HepG2 (cell line): ENCODE measurements around the gene TBC1D20. TPM values are rescaled to one million over a fixed set of nuclear protein-coding genes. Genes with fewer than 3 reads are reported as not detected.
A peak's percentile ranks its signal among the peaks of the same experiment; 100 is the strongest.

Experiments
- BORCS8-MEF2B ChIP-seq: sonication (generic); formaldehyde crosslinking; IDR thresholded peaks from 2 replicates; pipeline ENCODE4 v1.8.0; 2022; ENCODE audit warnings: mild to moderate bottlenecking, missing genetic modification reagents
- EP300 ChIP-seq, 3 experiments: sonication (generic) in 1 of 3; formaldehyde crosslinking in 1 of 3; IDR thresholded peaks; 2 replicates each; pipeline versions ENCODE4 v1.5.1 to v1.6.1; 2011 to 2020; ENCODE audit warnings: low read depth in 2 of 3, low read length in 2 of 3, borderline replicate concordance in 1 of 3, improper control_type of control experiment in 1 of 3, mild to moderate bottlenecking in 1 of 3, missing genetic modification reagents in 1 of 3, moderate library complexity in 1 of 3
- GABPB1 ChIP-seq: IDR thresholded peaks from 2 replicates; pipeline ENCODE4 v1.6.1; 2016; ENCODE audit warnings: mild to moderate bottlenecking, missing genetic modification reagents, moderate library complexity, missing compliant biosample characterization
- KDM3A ChIP-seq: IDR thresholded peaks from 2 replicates; pipeline ENCODE4 v1.6.1; 2018; ENCODE audit warnings: low read depth, missing compliant biosample characterization
- RARG ChIP-seq: sonication (generic); formaldehyde crosslinking; IDR thresholded peaks from 2 replicates; pipeline ENCODE4 v1.4.0; 2020; ENCODE audit warnings: low read depth, mild to moderate bottlenecking, missing genetic modification reagents
- SAP130 ChIP-seq: IDR thresholded peaks from 2 replicates; pipeline ENCODE4 v1.6.1; 2016; ENCODE audit warnings: low read depth
- TAF1 ChIP-seq: sonication (generic); formaldehyde crosslinking; IDR thresholded peaks from 2 replicates; pipeline ENCODE4 v1.4.0; 2020; ENCODE audit warnings: missing genetic modification reagents
- ZNF12 ChIP-seq: sonication (generic); formaldehyde crosslinking; IDR thresholded peaks from 2 replicates; pipeline ENCODE4 v1.5.0; 2020; ENCODE audit warnings: missing genetic modification reagents
- ZNF138 ChIP-seq: sonication (generic); formaldehyde crosslinking; IDR thresholded peaks from 2 replicates; pipeline ENCODE4 v1.5.0; 2020; ENCODE audit warnings: mild to moderate bottlenecking, low read depth, missing genetic modification reagents
- ZNF260 ChIP-seq: sonication (generic); formaldehyde crosslinking; IDR thresholded peaks from 2 replicates; pipeline ENCODE4 v1.4.0; 2020; ENCODE audit warnings: missing genetic modification reagents, low read depth, mild to moderate bottlenecking, borderline replicate concordance
- ZNF33B ChIP-seq: sonication (generic); formaldehyde crosslinking; IDR thresholded peaks from 2 replicates; pipeline ENCODE4 v1.5.1; 2020; ENCODE audit warnings: mild to moderate bottlenecking, missing genetic modification reagents
- ZNF598 ChIP-seq: sonication (generic); formaldehyde crosslinking; IDR thresholded peaks from 2 replicates; pipeline ENCODE4 v1.5.1; 2020; ENCODE audit warnings: mild to moderate bottlenecking, missing genetic modification reagents, borderline replicate concordance
- ZNF619 ChIP-seq: sonication (generic); formaldehyde crosslinking; IDR thresholded peaks from 2 replicates; pipeline ENCODE4 v1.4.0; 2020; ENCODE audit warnings: mild to moderate bottlenecking, missing genetic modification reagents
- polyA plus RNA-seq, 8 experiments: library from polyadenylated mRNA; depleted of rRNA in 3 of 8; stranded (reverse) in 7 of 8; unstranded in 1 of 8; fragments of >200 nt; fragmentation: Illumina TruSeq in 4 of 8; extraction: Trizol in 4 of 8; gene quantifications; 2 replicates each; pipeline versions ENCODE4 v1.2.1 to v1.2.3, GENCODE V29; 2011 to 2016; ENCODE audit warnings: low read depth in 4 of 8, missing spikeins in 1 of 8, mixed read lengths in 1 of 8; ENCODE audit not compliant: insufficient read depth in 1 of 8
- total RNA-seq, 5 experiments: library from RNA; depleted of rRNA; stranded (reverse); fragments of >200 nt; fragmentation: Illumina TruSeq; extraction: Trizol; gene quantifications; 2 replicates each; pipeline ENCODE4 v1.2.3, GENCODE V29; 2016; ENCODE audit warnings: low read depth in 1 of 5
- TF ChIP-seq, protein P1 (sequence below): sonication (generic); formaldehyde crosslinking; IDR thresholded peaks from 2 replicates; pipeline ENCODE4 v1.4.0; 2020; ENCODE audit warnings: missing genetic modification reagents, borderline replicate concordance
- TF ChIP-seq, protein P2 (sequence below): IDR thresholded peaks from 2 replicates; pipeline ENCODE4 v1.6.1; 2012; ENCODE audit warnings: inconsistent platforms
- TF ChIP-seq, protein P3 (sequence below): sonication (generic); formaldehyde crosslinking; IDR thresholded peaks from 2 replicates; pipeline ENCODE4 v1.5.1; 2020; ENCODE audit warnings: missing genetic modification reagents, mild to moderate bottlenecking, borderline replicate concordance
- TF ChIP-seq, protein P4 (sequence below): IDR thresholded peaks from 2 replicates; pipeline ENCODE4 v1.6.1; 2016; ENCODE audit warnings: low read depth
- TF ChIP-seq, protein P5 (sequence below): sonication (generic); formaldehyde crosslinking; IDR thresholded peaks from 2 replicates; pipeline ENCODE4 v1.4.0; 2020; ENCODE audit warnings: low read depth, missing genetic modification reagents

Gene TBC1D20
- total and polyA plus RNA-seq, 2 of the 13 experiments (the other 11 are each of a cell fraction or from before 2014, with no cell fraction given), result 36.6 to 47.1 TPM

DNA sequence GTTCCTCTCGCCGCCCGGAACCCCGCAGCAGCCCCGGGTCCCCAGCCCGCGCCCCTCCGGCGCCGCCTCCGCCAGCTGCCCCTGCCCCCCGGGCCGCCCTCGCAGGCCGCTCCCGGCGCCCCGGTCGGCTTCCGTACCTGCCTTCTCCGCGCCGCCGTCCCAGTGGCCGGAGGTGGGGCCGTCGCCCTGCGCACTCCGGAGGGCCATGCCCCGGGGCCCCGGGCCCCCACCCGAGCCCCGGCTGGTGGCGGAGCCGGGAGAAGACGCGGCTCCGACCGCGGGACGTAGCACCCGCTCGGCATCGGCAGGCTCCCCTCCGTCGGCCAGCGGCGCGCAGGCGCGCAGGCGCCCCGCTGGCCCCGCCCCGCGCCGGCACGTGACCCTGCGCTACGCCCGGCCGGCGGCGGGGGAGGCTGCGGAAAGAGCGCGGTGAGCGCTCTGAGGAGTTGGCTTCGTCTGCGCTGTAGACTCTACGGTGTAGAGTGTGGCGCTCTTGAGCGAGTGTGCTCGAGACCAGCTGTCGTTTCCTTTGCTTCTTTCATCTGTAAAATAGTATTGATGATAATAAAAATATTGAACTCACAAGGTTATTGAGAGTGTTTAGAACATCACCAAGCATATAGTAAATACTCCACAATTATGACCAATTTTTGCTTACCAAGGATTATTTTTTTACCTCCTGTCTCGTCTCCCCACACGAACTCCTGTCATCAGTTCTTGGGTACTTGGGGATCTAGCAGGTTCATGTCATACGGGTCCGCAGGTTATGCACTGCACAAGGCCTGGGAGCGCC is at the start of gene TBC1D20 (continued):
- TF ChIP-seq, protein P1, sequence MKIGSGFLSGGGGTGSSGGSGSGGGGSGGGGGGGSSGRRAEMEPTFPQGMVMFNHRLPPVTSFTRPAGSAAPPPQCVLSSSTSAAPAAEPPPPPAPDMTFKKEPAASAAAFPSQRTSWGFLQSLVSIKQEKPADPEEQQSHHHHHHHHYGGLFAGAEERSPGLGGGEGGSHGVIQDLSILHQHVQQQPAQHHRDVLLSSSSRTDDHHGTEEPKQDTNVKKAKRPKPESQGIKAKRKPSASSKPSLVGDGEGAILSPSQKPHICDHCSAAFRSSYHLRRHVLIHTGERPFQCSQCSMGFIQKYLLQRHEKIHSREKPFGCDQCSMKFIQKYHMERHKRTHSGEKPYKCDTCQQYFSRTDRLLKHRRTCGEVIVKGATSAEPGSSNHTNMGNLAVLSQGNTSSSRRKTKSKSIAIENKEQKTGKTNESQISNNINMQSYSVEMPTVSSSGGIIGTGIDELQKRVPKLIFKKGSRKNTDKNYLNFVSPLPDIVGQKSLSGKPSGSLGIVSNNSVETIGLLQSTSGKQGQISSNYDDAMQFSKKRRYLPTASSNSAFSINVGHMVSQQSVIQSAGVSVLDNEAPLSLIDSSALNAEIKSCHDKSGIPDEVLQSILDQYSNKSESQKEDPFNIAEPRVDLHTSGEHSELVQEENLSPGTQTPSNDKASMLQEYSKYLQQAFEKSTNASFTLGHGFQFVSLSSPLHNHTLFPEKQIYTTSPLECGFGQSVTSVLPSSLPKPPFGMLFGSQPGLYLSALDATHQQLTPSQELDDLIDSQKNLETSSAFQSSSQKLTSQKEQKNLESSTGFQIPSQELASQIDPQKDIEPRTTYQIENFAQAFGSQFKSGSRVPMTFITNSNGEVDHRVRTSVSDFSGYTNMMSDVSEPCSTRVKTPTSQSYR (CRISPR knock-in tag), result peak; percentile 14
- TF ChIP-seq RARG (CRISPR knock-in tag) (no peak), EP300 (IDR thresholded peaks at IDR 0.05; ENCODE audit: low read depth in 2 of 2, low read length in 2 of 2) (peak in 1 of 2 experiments; percentile 61; a peak in 1 of 4 replicates), EP300 (CRISPR knock-in tag; IDR thresholded peaks at IDR 0.05; ENCODE audit: borderline replicate concordance) (no peak), ZNF619 (CRISPR knock-in tag) (0 out of 2 replicates have a peak, but pooled peaks have one; percentile 8), KDM3A (CRISPR knock-in tag) (peak; percentile 8), ZNF598 (CRISPR knock-in tag) (peak; percentile 60; the same call in 1 of the 2 replicates), ZNF138 (0 out of 2 replicates have a peak, but pooled peaks have one; percentile 51), TAF1 (CRISPR knock-in tag) (peak; percentile 59; the same call in 1 of the 2 replicates), ZNF12 (CRISPR knock-in tag) (peak; percentile 63; the same call in 1 of the 2 replicates), GABPB1 (CRISPR knock-in tag) (peak; percentile 38), ZNF260 (CRISPR knock-in tag) (no peak), BORCS8-MEF2B (CRISPR knock-in tag) (peak; percentile 51; the same call in 1 of the 2 replicates), ZNF33B (CRISPR knock-in tag) (no peak), SAP130 (CRISPR knock-in tag) (peak; percentile 86)
- TF ChIP-seq, protein P2, sequence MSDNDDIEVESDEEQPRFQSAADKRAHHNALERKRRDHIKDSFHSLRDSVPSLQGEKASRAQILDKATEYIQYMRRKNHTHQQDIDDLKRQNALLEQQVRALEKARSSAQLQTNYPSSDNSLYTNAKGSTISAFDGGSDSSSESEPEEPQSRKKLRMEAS, result peak; percentile 96
- TF ChIP-seq, protein P3, sequence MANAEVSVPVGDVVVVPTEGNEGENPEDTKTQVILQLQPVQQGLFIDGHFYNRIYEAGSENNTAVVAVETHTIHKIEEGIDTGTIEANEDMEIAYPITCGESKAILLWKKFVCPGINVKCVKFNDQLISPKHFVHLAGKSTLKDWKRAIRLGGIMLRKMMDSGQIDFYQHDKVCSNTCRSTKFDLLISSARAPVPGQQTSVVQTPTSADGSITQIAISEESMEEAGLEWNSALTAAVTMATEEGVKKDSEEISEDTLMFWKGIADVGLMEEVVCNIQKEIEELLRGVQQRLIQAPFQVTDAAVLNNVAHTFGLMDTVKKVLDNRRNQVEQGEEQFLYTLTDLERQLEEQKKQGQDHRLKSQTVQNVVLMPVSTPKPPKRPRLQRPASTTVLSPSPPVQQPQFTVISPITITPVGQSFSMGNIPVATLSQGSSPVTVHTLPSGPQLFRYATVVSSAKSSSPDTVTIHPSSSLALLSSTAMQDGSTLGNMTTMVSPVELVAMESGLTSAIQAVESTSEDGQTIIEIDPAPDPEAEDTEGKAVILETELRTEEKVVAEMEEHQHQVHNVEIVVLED (CRISPR knock-in tag), result peak; percentile 86
- TF ChIP-seq, protein P4, sequence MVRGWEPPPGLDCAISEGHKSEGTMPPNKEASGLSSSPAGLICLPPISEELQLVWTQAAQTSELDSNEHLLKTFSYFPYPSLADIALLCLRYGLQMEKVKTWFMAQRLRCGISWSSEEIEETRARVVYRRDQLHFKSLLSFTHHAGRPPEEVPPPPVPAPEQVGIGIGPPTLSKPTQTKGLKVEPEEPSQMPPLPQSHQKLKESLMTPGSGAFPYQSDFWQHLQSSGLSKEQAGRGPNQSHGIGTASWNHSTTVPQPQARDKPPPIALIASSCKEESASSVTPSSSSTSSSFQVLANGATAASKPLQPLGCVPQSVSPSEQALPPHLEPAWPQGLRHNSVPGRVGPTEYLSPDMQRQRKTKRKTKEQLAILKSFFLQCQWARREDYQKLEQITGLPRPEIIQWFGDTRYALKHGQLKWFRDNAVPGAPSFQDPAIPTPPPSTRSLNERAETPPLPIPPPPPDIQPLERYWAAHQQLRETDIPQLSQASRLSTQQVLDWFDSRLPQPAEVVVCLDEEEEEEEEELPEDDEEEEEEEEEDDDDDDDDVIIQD (CRISPR knock-in tag), result peak; percentile 85
- TF ChIP-seq, protein P5, sequence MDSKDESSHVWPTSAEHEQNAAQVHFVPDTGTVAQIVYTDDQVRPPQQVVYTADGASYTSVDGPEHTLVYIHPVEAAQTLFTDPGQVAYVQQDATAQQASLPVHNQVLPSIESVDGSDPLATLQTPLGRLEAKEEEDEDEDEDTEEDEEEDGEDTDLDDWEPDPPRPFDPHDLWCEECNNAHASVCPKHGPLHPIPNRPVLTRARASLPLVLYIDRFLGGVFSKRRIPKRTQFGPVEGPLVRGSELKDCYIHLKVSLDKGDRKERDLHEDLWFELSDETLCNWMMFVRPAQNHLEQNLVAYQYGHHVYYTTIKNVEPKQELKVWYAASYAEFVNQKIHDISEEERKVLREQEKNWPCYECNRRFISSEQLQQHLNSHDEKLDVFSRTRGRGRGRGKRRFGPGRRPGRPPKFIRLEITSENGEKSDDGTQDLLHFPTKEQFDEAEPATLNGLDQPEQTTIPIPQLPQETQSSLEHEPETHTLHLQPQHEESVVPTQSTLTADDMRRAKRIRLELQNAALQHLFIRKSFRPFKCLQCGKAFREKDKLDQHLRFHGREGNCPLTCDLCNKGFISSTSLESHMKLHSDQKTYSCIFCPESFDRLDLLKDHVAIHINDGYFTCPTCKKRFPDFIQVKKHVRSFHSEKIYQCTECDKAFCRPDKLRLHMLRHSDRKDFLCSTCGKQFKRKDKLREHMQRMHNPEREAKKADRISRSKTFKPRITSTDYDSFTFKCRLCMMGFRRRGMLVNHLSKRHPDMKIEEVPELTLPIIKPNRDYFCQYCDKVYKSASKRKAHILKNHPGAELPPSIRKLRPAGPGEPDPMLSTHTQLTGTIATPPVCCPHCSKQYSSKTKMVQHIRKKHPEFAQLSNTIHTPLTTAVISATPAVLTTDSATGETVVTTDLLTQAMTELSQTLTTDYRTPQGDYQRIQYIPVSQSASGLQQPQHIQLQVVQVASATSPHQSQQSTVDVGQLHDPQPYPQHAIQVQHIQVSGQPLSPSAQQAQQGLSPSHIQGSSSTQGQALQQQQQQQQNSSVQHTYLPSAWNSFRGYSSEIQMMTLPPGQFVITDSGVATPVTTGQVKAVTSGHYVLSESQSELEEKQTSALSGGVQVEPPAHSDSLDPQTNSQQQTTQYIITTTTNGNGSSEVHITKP (CRISPR knock-in tag), result peak; percentile 77; the same call in 1 of the 2 replicates
